ENCODE data around the gene JPH3.

JPH3 gene

GRCh38 chr16:87665193-87665592 is 62.9 kb downstream of the JPH3 start:
- TF ChIP-seq CTCF (IDR thresholded peaks at IDR 0.05; ENCODE audit: low read depth, low read length) = no peak
- no peak overlapping the region for H3K4me3 ChIP-seq (ENCODE audit: low read depth, low read length)

- no peak for TF ChIP-seq CTCF (IDR thresholded peaks at IDR 0.05; ENCODE audit: low read depth, low read length)
Measured at GRCh38 chr16:87666919-87667318, 64.6 kb downstream of the JPH3 start.

GRCh38 chr16:87667443-87667842 is 65.1 kb downstream of the JPH3 start:
- no peak for TF ChIP-seq CTCF (IDR thresholded peaks at IDR 0.05; ENCODE audit: low read depth, low read length)
- no peak overlapping the region for H3K4me3 ChIP-seq (ENCODE audit: low read depth, low read length)

More at GRCh38 chr16:87666919-87667318, 64.6 kb downstream of the JPH3 start:
- H3K4me3 ChIP-seq (ENCODE audit: low read depth, low read length) = no peak overlapping the region

- TF ChIP-seq CTCF (IDR thresholded peaks at IDR 0.05; ENCODE audit: low read depth, low read length) = no peak
- no peak overlapping the region for H3K4me3 ChIP-seq (ENCODE audit: low read depth, low read length)
Measured at GRCh38 chr16:87667946-87668345, 65.6 kb downstream of the JPH3 start.

GRCh38 chr16:87669672-87670071 is 67.4 kb downstream of the JPH3 start:
- H3K4me3 ChIP-seq (ENCODE audit: low read depth, low read length) = no peak overlapping the region
- TF ChIP-seq CTCF (IDR thresholded peaks at IDR 0.05; ENCODE audit: low read depth, low read length) = no peak

GRCh38 chr16:87671221-87671620 is 68.9 kb downstream of the JPH3 start:
- H3K4me3 ChIP-seq (ENCODE audit: low read depth, low read length) = no peak overlapping the region
- no peak for TF ChIP-seq CTCF (IDR thresholded peaks at IDR 0.05; ENCODE audit: low read depth, low read length)

- H3K4me3 ChIP-seq (ENCODE audit: low read depth, low read length) = no peak overlapping the region
- no peak for TF ChIP-seq CTCF (IDR thresholded peaks at IDR 0.05; ENCODE audit: low read depth, low read length)
Measured at GRCh38 chr16:87671715-87672270, 69.5 kb downstream of the JPH3 start.
